Ureter (tissue), 1 donor: Measurements from ENCODE around the gene KCTD2. TPM values are rescaled to one million over a fixed set of nuclear protein-coding genes. Genes with fewer than 3 reads are reported as not detected.
A peak's percentile ranks its signal among the peaks of the same experiment; 100 is the strongest.
"Not testable (repeated sequence)": the region's sequence is repeated elsewhere in the genome, so short reads cannot be mapped to it uniquely, and the experiment has no call there.

Experiments
- DNase-seq: peaks from one replicate; pipeline ENCODE4 v3.0.0-alpha.2; 2020; ENCODE audit warnings: low spot score
- total RNA-seq: library from RNA; stranded (reverse); gene quantifications from one replicate; pipeline ENCODE4 v1.2.4, GENCODE V29; 2023
- donor health status: DM: yes; HTN: yes; CAD: no.

KCTD2 gene
- total RNA-seq, 1 donor from 2014 or later, result 25.3 TPM

- no peak for DNase-seq
These were observed 26.5 kb upstream of the KCTD2 start for GRCh38 chr17:75020331-75021110.

- DNase-seq, result no peak
These were observed 22.2 kb upstream of the KCTD2 start for GRCh38 chr17:75024686-75025397.

GRCh38 chr17:75025398-75025734 lies 21.7 kb upstream of the KCTD2 start:
- DNase-seq, result not testable (repeated sequence)

- not testable (repeated sequence) for DNase-seq
These were observed 20.4 kb upstream of the KCTD2 start for GRCh38 chr17:75026650-75027049.

- DNase-seq, result no peak
These were observed 16.9 kb upstream of the KCTD2 start for GRCh38 chr17:75030161-75030560.

- peak; percentile 77 for DNase-seq
These were observed 14.9 kb upstream of the KCTD2 start for GRCh38 chr17:75031972-75032719.

GRCh38 chr17:75032720-75033280 lies 14.2 kb upstream of the KCTD2 start:
- DNase-seq, result no peak

GRCh38 chr17:75033346-75034235 lies 13.4 kb upstream of the KCTD2 start:
- DNase-seq, result peak; percentile 97

- DNase-seq, result peak; percentile 94
These were observed 12.7 kb upstream of the KCTD2 start for GRCh38 chr17:75034236-75034908.

- DNase-seq, result peak; percentile 85
These were observed 10.3 kb upstream of the KCTD2 start for GRCh38 chr17:75036643-75037268.

- DNase-seq, result no peak
These were observed 7.8 kb upstream of the KCTD2 start for GRCh38 chr17:75039238-75039637.

- no peak for DNase-seq
These were observed 5.3 kb upstream of the KCTD2 start for GRCh38 chr17:75041656-75042280.

- DNase-seq, result not testable (repeated sequence)
These were observed 3.2 kb upstream of the KCTD2 start for GRCh38 chr17:75043789-75044188.

GRCh38 chr17:75044716-75045115 lies 2.3 kb upstream of the KCTD2 start:
- DNase-seq, result no peak

- DNase-seq, result not testable (repeated sequence)
These were observed 1.0 kb upstream of the KCTD2 start for GRCh38 chr17:75045946-75046406.

GRCh38 chr17:75047398-75048098 lies 523 bp downstream of the KCTD2 start:
- DNase-seq, result peak; percentile 51

- DNase-seq, result no peak
These were observed 1.3 kb downstream of the KCTD2 start for GRCh38 chr17:75048249-75048878.

- no peak for DNase-seq
These were observed 2.0 kb downstream of the KCTD2 start for GRCh38 chr17:75049057-75049456.
